GM13977 (cell line): ENCODE data around the gene GALM.

Experiments used
- DNase-seq: peaks from one replicate; pipeline ENCODE4 v3.0.0; 2012; ENCODE audit warnings: low spot score
- in situ Hi-C: fragments of 300-500 bp; cut with MboI; formaldehyde crosslinking; loops from one replicate; pipeline ENCODE4 v1.12.0; 2022; ENCODE audit warnings: low sequenced_read_pairs, low pct_unique_long_range_greater_than_20kb, mixed read lengths, inconsistent platforms; ENCODE audit not compliant: unreplicated experiment
- TF ChIP-seq, protein P1 (sequence below): IDR thresholded peaks from 2 replicates; pipeline ENCODE4 v1.5.1; 2012; ENCODE audit warnings: mild to moderate bottlenecking, control low read depth; ENCODE audit not compliant: insufficient read depth; ENCODE audit errors: extremely low read depth, missing control alignments

Gene GALM

DNA sequence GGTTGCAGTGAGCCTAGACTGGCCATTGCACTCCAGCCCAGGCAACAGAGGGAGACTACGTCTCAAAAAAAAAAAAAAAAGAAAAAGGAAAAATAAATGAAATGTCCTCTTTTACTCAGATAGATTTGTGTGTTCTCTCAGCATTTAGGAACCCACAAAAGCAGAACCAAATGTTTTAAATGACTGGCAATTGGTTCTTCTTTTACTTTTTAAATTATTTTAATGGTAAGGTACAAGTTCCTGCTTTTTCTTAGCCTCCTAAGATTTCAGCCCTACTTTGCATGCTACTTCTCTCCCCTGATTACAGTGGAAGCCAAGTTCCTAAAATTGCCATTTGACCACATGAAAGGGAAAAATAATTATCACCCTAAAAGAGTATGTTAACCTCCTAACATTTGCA lies 61.7 kb downstream of the GALM start:
- no peak for DNase-seq
- in situ Hi-C loops, result loop anchor here (25.0 kb wide), 1 partner anchor 415 kb away; no protein-coding TSS in a partner anchor
- TF ChIP-seq, protein P1, sequence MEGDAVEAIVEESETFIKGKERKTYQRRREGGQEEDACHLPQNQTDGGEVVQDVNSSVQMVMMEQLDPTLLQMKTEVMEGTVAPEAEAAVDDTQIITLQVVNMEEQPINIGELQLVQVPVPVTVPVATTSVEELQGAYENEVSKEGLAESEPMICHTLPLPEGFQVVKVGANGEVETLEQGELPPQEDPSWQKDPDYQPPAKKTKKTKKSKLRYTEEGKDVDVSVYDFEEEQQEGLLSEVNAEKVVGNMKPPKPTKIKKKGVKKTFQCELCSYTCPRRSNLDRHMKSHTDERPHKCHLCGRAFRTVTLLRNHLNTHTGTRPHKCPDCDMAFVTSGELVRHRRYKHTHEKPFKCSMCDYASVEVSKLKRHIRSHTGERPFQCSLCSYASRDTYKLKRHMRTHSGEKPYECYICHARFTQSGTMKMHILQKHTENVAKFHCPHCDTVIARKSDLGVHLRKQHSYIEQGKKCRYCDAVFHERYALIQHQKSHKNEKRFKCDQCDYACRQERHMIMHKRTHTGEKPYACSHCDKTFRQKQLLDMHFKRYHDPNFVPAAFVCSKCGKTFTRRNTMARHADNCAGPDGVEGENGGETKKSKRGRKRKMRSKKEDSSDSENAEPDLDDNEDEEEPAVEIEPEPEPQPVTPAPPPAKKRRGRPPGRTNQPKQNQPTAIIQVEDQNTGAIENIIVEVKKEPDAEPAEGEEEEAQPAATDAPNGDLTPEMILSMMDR, result no peak

DNA sequence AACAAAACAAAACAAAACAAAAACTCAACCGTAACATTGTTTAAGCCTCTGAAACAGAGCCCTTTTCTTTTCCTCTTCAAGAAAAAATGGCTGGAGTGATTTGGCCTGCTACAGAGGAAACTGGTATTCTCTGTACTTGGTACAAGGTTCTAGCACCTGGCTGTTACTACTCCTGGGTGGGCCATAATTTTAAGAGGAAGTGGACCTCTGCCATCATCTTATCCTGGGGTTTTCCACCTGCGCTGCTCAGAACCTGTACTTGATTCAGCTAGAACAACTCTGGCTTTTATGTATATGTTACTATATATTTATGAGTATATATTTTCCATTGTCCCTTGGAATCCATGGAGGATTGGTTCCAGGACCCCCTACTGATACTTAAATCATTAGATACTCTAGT lies 62.8 kb downstream of the GALM start:
- TF ChIP-seq, protein P1, result no peak
- in situ Hi-C loops, result loop anchor here (25.0 kb wide), 1 partner anchor 416 kb away; no protein-coding TSS in a partner anchor
- DNase-seq, result no peak

DNA sequence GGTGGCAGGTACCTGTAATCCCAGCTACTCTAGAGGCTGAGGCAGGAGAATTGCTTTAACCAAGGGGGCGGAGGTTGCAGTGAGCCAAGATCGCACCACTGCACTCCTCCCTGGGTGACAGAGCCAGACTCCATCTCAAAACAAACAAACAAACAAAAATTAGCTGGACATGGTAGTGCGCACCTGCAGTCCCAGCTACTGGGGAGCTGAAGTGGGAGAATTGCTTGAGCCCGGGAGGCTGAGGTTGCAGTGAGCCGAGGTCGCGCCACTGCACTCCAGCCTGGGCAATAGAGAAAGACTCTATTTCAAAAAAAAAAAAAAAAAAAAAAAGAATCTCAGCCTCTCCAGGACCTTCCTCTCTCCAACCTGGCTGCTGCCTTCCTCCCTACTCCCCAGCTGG lies 65.2 kb downstream of the GALM start:
- no peak for DNase-seq
- in situ Hi-C loops, result loop anchor here (10.0 to 25.0 kb wide), 2 partner anchors 146 to 419 kb away; no protein-coding TSS in a partner anchor
- TF ChIP-seq, protein P1, result no peak

DNA sequence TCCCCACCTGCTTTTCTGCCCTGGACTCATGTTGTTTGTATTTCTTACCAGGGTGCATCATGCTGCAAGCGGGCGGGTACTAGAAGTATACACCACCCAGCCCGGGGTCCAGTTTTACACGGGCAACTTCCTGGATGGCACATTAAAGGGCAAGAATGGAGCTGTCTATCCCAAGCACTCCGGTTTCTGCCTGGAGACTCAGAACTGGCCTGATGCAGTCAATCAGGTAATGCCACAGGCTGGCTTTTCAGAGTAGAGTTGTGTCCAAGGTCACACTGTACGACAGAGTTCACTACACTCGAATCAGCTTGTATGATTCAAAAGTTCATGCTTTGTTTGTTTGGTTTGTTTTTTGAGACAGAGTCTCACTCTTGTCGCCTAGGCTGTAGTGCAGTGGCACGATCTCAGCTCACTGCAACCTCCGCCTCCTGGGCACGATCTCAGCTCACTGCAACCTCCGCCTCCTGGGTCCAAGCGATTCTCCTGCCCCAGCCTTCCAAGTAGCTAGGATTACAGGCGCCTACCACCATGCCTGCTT lies 65.8 kb downstream of the GALM start:
- DNase-seq, result no peak
- TF ChIP-seq, protein P1, result no peak
- in situ Hi-C loops, result loop anchor here (10.0 to 25.0 kb wide), 2 partner anchors 147 to 419 kb away; no protein-coding TSS in a partner anchor

DNA sequence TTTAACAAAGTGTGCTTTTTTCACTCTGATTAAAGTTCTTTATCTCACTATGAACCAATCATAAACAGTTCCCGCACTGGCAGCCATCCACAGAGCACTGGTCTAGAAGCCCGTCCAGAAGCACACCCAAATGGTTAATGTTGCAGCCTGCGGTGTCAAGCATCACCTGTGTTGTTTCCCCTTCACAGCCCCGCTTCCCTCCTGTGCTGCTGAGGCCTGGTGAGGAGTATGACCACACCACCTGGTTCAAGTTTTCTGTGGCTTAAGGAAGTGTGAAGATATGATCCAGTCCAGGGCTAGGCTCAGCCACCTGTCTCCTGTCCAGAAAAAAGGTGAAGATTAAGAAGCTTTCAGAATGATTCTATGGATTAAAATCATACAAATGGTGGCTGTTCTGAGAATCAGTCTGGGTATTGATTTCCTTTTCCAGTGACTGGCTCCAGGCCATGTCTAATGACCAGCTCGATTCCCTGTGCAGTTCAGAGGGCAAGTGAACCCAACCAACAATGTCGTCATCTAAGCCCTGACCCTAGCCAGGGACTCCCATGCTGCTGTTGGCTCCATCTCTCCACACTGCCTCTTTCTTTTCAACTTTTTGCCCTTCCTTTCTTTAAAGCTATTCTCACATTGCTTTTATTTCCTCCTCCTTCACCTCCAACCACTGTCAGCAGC lies 67.5 kb downstream of the GALM start:
- TF ChIP-seq, protein P1, result no peak

DNA sequence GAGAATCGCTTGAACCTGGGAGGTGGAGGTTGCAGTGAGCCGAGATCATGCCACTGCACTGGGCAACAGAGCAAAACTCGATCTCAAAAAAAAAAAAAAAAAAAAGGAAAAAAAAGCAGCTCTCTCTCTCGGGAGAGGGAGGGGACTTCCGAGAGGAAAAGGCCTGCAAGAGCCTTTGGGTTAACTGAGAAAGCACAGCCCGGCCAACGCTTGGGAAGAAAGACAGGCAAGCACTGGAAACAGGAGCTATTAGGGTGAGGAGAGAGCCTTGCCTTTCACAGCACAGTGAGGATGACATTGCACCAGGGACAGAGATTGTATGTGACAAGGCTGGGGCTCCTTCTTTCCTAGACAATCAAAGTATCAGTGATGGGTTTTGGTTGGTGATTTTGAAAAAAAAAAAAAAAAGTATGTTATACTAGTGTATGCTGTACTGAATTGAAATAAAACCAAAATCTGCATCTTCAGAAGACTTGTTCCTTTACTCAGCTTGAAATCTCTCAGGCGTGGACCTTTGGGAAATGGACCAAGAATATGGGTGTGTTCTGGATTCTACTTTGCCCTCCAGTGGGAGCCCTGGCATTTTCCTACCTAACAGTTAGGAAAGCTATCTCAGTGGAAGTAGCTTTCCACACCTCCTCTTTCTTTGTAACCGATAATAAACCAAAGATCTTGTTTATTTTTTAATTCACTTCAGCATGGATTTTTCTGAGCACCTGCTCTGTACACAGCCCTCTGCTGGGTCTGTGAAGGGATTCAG lies 68.6 kb downstream of the GALM start:
- in situ Hi-C loops, result loop anchor here (10.0 to 25.0 kb wide), 2 partner anchors 150 to 422 kb away; no protein-coding TSS in a partner anchor
- DNase-seq, result no peak
- TF ChIP-seq, protein P1, result no peak

More for the DNA sequence above, 67.5 kb downstream of the GALM start:
- no peak for DNase-seq
- in situ Hi-C loops, result loop anchor here (10.0 to 25.0 kb wide), 2 partner anchors 149 to 421 kb away; no protein-coding TSS in a partner anchor
